Nephron (organoid): Measurements from ENCODE around the gene TIMP4.
A peak's percentile ranks its signal among the peaks of the same experiment; 100 is the strongest.

Experiments used
- H3K27ac Mint-ChIP-seq, 3 experiments: 2 replicates each; pipeline ENCODE4 v1.8.0; 2020; ENCODE audit warnings: mixed read lengths in 3 of 3, mild to moderate bottlenecking in 2 of 3, moderate library complexity in 1 of 3
- H3K27me3 Mint-ChIP-seq: 2 replicates; pipeline ENCODE4 v1.8.0; 2021; ENCODE audit warnings: low read depth, mild to moderate bottlenecking, moderate library complexity, mixed read lengths
- H3K36me3 Mint-ChIP-seq: 2 replicates; pipeline ENCODE4 v1.8.0; 2020; ENCODE audit warnings: low read depth, mixed read lengths
- H3K4me1 Mint-ChIP-seq: 2 replicates; pipeline ENCODE4 v1.8.0; 2020; ENCODE audit warnings: mixed read lengths
- H3K4me3 Mint-ChIP-seq, 3 experiments: 2 replicates each; pipeline ENCODE4 v1.8.0; 2020; ENCODE audit warnings: mild to moderate bottlenecking in 3 of 3, mixed read lengths in 3 of 3, moderate library complexity in 2 of 3
- H3K9me3 Mint-ChIP-seq: 2 replicates; pipeline ENCODE4 v1.8.0; 2020; ENCODE audit warnings: mixed read lengths
- TF ChIP-seq, protein P1 (sequence below), 3 experiments: fragments of 200-600 bp; sonication (generic); IDR thresholded peaks; one replicate each; pipeline ENCODE4 v1.5.0; 2021; ENCODE audit warnings: antibody characterized with exemption in 3 of 3; ENCODE audit not compliant: unreplicated experiment in 3 of 3

The TIMP4 gene

GRCh38 chr3:12182687-12183441 is 24.2 kb upstream of the TIMP4 start:
- Mint-ChIP-seq H3K27me3 (peaks cover 8% of the 10 kb centered on the region), H3K4me3 (no peak overlapping the region), H3K9me3 (no peaks in the 10 kb centered on the region), H3K4me1 (peaks cover 16% of the 10 kb centered on the region), H3K36me3 (no peaks in the 10 kb centered on the region), H3K27ac (peak overlapping the region in 2 of 3 experiments; percentile 53 to 60)
- TF ChIP-seq, protein P1, sequence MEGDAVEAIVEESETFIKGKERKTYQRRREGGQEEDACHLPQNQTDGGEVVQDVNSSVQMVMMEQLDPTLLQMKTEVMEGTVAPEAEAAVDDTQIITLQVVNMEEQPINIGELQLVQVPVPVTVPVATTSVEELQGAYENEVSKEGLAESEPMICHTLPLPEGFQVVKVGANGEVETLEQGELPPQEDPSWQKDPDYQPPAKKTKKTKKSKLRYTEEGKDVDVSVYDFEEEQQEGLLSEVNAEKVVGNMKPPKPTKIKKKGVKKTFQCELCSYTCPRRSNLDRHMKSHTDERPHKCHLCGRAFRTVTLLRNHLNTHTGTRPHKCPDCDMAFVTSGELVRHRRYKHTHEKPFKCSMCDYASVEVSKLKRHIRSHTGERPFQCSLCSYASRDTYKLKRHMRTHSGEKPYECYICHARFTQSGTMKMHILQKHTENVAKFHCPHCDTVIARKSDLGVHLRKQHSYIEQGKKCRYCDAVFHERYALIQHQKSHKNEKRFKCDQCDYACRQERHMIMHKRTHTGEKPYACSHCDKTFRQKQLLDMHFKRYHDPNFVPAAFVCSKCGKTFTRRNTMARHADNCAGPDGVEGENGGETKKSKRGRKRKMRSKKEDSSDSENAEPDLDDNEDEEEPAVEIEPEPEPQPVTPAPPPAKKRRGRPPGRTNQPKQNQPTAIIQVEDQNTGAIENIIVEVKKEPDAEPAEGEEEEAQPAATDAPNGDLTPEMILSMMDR (IDR thresholded peaks at IDR 0.05; ENCODE audit: unreplicated experiment in 3 of 3), result no peak

GRCh38 chr3:12181806-12182205 is 23.1 kb upstream of the TIMP4 start:
- Mint-ChIP-seq H3K27me3 (peaks cover 8% of the 10 kb centered on the region), H3K4me3 (no peak overlapping the region), H3K4me1 (peaks cover 10% of the 10 kb centered on the region), H3K27ac (no peak overlapping the region), H3K9me3 (no peaks in the 10 kb centered on the region), H3K36me3 (no peaks in the 10 kb centered on the region)
- TF ChIP-seq, protein P1 (IDR thresholded peaks at IDR 0.05; ENCODE audit: unreplicated experiment in 3 of 3), result no peak

GRCh38 chr3:12181301-12181700 is 22.6 kb upstream of the TIMP4 start:
- Mint-ChIP-seq H3K36me3 (no peaks in the 10 kb centered on the region), H3K4me1 (peaks cover 10% of the 10 kb centered on the region), H3K27ac (no peak overlapping the region), H3K9me3 (no peaks in the 10 kb centered on the region), H3K27me3 (peaks cover 8% of the 10 kb centered on the region), H3K4me3 (no peak overlapping the region)
- TF ChIP-seq, protein P1 (IDR thresholded peaks at IDR 0.05; ENCODE audit: unreplicated experiment in 3 of 3), result no peak

GRCh38 chr3:12180631-12181030 is 21.9 kb upstream of the TIMP4 start:
- peaks cover 10% of the 10 kb centered on the region for H3K4me1 Mint-ChIP-seq
- no peak overlapping the region for H3K27ac Mint-ChIP-seq
- H3K9me3 Mint-ChIP-seq, result no peaks in the 10 kb centered on the region
- TF ChIP-seq, protein P1 (IDR thresholded peaks at IDR 0.05; ENCODE audit: unreplicated experiment in 3 of 3), result no peak
- H3K4me3 Mint-ChIP-seq, result no peak overlapping the region
- peaks cover 8% of the 10 kb centered on the region for H3K27me3 Mint-ChIP-seq
- no peaks in the 10 kb centered on the region for H3K36me3 Mint-ChIP-seq

DNA sequence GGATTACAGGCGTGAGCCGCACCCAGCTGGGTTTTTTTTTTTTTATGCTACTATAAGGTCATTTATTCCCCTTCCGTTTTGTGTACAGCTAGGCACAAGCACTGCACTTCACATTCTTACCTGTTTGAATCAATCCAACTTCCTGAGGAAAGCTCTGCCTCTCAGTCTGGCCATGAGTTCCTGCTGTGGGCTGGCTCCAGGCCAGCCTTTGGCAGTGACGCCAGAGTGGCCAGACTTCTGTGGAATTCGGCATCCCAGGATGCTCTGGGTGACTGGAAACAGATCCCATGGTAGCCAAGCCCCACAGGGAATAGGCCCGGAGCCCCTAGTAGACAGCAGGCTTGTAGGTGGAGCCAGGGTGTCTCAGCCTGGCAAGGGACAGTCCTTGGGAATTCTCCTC is 21.5 kb upstream of the TIMP4 start:
- H3K36me3 Mint-ChIP-seq, result no peaks in the 10 kb centered on the region
- H3K9me3 Mint-ChIP-seq, result no peaks in the 10 kb centered on the region
- peaks cover 10% of the 10 kb centered on the region for H3K4me1 Mint-ChIP-seq

More for the DNA sequence above, 21.5 kb upstream of the TIMP4 start:
- TF ChIP-seq, protein P1 (IDR thresholded peaks at IDR 0.05; ENCODE audit: unreplicated experiment in 3 of 3), result no peak
- H3K4me3 Mint-ChIP-seq, result no peak overlapping the region
- peaks cover 8% of the 10 kb centered on the region for H3K27me3 Mint-ChIP-seq
- H3K27ac Mint-ChIP-seq, result peak overlapping the region; percentile 57 to 68 (median 68)
